CD4-positive, alpha-beta memory T cell (primary cell): ENCODE results near the gene CADM4. TPM values are rescaled to one million over a fixed set of nuclear protein-coding genes. Genes with fewer than 3 reads are reported as not detected.

Experiments used
- polyA plus RNA-seq, 2 donors: library from polyadenylated mRNA; unstranded; fragments of 300-500 nt; fragmentation: Illumina TruSeq; gene quantifications; one replicate each; pipeline ENCODE4 v1.2.3, GENCODE V29; 2021
- total RNA-seq, 2 experiments: library from RNA; stranded (reverse); gene quantifications; one replicate each; pipeline ENCODE4 v1.2.3, GENCODE V29; 2021

CADM4 gene
- total and polyA plus RNA-seq, 4 experiments from 2014 or later, result 0.18 to 0.49 (median 0.33) TPM; not detected in 1

Other genes starting within 250 kb of the CADM4 start
- not detected for gene TEX101, start 225.0 kb downstream of the CADM4 start, total RNA-seq
- gene TEX101, start 225.0 kb downstream of the CADM4 start, polyA plus RNA-seq, result not detected
- gene LYPD3, start 174.2 kb downstream of the CADM4 start, total RNA-seq, result 1 to 10 TPM; 3.3 to 3.7 TPM
- 1 to 10 TPM; 4.4 to 5.9 TPM for gene LYPD3, start 174.2 kb downstream of the CADM4 start, polyA plus RNA-seq
- 10 to 100 TPM; 36.9 to 47.3 TPM for gene PHLDB3, start 135.1 kb downstream of the CADM4 start, total RNA-seq
- gene PHLDB3, start 135.1 kb downstream of the CADM4 start, polyA plus RNA-seq, result 1 to 10 TPM; 1.3 to 5.5 TPM
- gene ETHE1, start 112.6 kb downstream of the CADM4 start, total RNA-seq, result 10 to 100 TPM; 23.9 to 29.1 TPM
- gene ETHE1, start 112.6 kb downstream of the CADM4 start, polyA plus RNA-seq, result 10 to 100 TPM; 79.1 to 80.7 TPM
- 10 to 100 TPM; 11.0 to 11.8 TPM for gene ZNF575, start 106.7 kb downstream of the CADM4 start, total RNA-seq
- 1 to 10 TPM; 2.1 to 3.6 TPM for gene ZNF575, start 106.7 kb downstream of the CADM4 start, polyA plus RNA-seq
- 10 to 100 TPM; 33.4 to 41.0 TPM for gene XRCC1, start 64.3 kb downstream of the CADM4 start, total RNA-seq
- gene XRCC1, start 64.3 kb downstream of the CADM4 start, polyA plus RNA-seq, result 10 to 100 TPM; 16.3 to 29.1 TPM
- gene PINLYP, start 64.0 kb downstream of the CADM4 start, total RNA-seq, result under 1 TPM; 0.33 to 0.84 TPM
- 1 to 10 TPM in 1 of 2 donors, not detected in 1; 1.3 TPM for gene PINLYP, start 64.0 kb downstream of the CADM4 start, polyA plus RNA-seq
- gene IRGQ, start 43.7 kb downstream of the CADM4 start, total RNA-seq, result 10 to 100 TPM; 16.5 to 17.9 TPM
- 1 to 10 TPM in 1 of 2 donors, under 1 TPM in 1; 0.37 to 2.2 TPM for gene IRGQ, start 43.7 kb downstream of the CADM4 start, polyA plus RNA-seq
- 10 to 100 TPM; 18.4 to 18.6 TPM for gene ZNF576, start 43.3 kb downstream of the CADM4 start, total RNA-seq
- 10 to 100 TPM in 1 of 2 donors, 1 to 10 TPM in 1; 8.4 to 13.0 TPM for gene ZNF576, start 43.3 kb downstream of the CADM4 start, polyA plus RNA-seq
- under 1 TPM; 0.83 to 0.99 TPM for gene SRRM5, start 27.8 kb downstream of the CADM4 start, total RNA-seq
- under 1 TPM in 1 of 2 donors, not detected in 1; 0.10 TPM for gene SRRM5, start 27.8 kb downstream of the CADM4 start, polyA plus RNA-seq
- 10 to 100 TPM; 27.7 to 28.2 TPM for gene ZNF428, start 20.2 kb downstream of the CADM4 start, total RNA-seq
- 10 to 100 TPM; 13.9 to 19.9 TPM for gene ZNF428, start 20.2 kb downstream of the CADM4 start, polyA plus RNA-seq
- 1 to 10 TPM; 8.6 to 9.4 TPM for gene PLAUR, start 30.3 kb upstream of the CADM4 start, total RNA-seq
- gene PLAUR, start 30.3 kb upstream of the CADM4 start, polyA plus RNA-seq, result 1 to 10 TPM; 6.3 to 6.6 TPM
- not detected for gene IRGC, start 76.2 kb upstream of the CADM4 start, total RNA-seq
- not detected for gene IRGC, start 76.2 kb upstream of the CADM4 start, polyA plus RNA-seq
- gene SMG9, start 115.1 kb upstream of the CADM4 start, total RNA-seq, result 10 to 100 TPM; 57.6 to 57.9 TPM
- gene SMG9, start 115.1 kb upstream of the CADM4 start, polyA plus RNA-seq, result 10 to 100 TPM in 1 of 2 donors, 1 to 10 TPM in 1; 3.8 to 13.7 TPM
- gene KCNN4, start 141.1 kb upstream of the CADM4 start, total RNA-seq, result 10 to 100 TPM; 33.6 to 33.9 TPM
- 10 to 100 TPM; 10.5 to 23.7 TPM for gene KCNN4, start 141.1 kb upstream of the CADM4 start, polyA plus RNA-seq
- gene LYPD5, start 162.6 kb upstream of the CADM4 start, total RNA-seq, result under 1 TPM; 0.49 to 0.97 TPM
- gene LYPD5, start 162.6 kb upstream of the CADM4 start, polyA plus RNA-seq, result under 1 TPM; 0.27 to 0.50 TPM
- gene ZNF283, start 187.5 kb upstream of the CADM4 start, total RNA-seq, result 10 to 100 TPM; 18.1 to 20.7 TPM
- 1 to 10 TPM; 4.3 to 4.9 TPM for gene ZNF283, start 187.5 kb upstream of the CADM4 start, polyA plus RNA-seq
- 1 to 10 TPM; 3.7 to 4.2 TPM for gene ZNF404, start 244.1 kb upstream of the CADM4 start, total RNA-seq
- 1 to 10 TPM; 1.8 to 3.9 TPM for gene ZNF404, start 244.1 kb upstream of the CADM4 start, polyA plus RNA-seq